H9 (cell line): ENCODE results near the gene ABR. TPM values are rescaled to one million over a fixed set of nuclear protein-coding genes. Genes with fewer than 3 reads are reported as not detected.

Experiments used
- DNase-seq: peaks from one replicate; pipeline ENCODE4 v3.0.0-alpha.2; 2017
- H2AFZ ChIP-seq: one replicate; pipeline ENCODE4 v1.6.1; 2013; ENCODE audit warnings: mild to moderate bottlenecking, low read length, control low read depth, moderate library complexity
- H2AK5ac ChIP-seq: 2 replicates; pipeline ENCODE4 v1.6.1; 2013; ENCODE audit warnings: low read length, control low read depth, mixed read lengths; ENCODE audit not compliant: insufficient read length
- H2BK120ac ChIP-seq: one replicate; pipeline ENCODE4 v1.6.1; 2013; ENCODE audit warnings: low read depth, mild to moderate bottlenecking, low read length, control low read depth, inconsistent platforms; ENCODE audit not compliant: poor library complexity, severe bottlenecking
- H2BK12ac ChIP-seq: 2 replicates; pipeline ENCODE4 v1.6.1; 2013; ENCODE audit warnings: low read length, control low read depth, mixed read lengths, low read depth; ENCODE audit not compliant: insufficient read length
- H2BK15ac ChIP-seq: 2 replicates; pipeline ENCODE4 v1.6.1; 2013; ENCODE audit warnings: low read depth, low read length, control low read depth
- H2BK20ac ChIP-seq: one replicate; pipeline ENCODE4 v1.6.1; 2013; ENCODE audit warnings: low read depth, mild to moderate bottlenecking, low read length, control low read depth, inconsistent platforms; ENCODE audit not compliant: poor library complexity, severe bottlenecking
- H2BK5ac ChIP-seq: 2 replicates; pipeline ENCODE4 v1.6.1; 2013; ENCODE audit warnings: low read length, control low read depth, mixed read lengths; ENCODE audit not compliant: insufficient read length
- H3K14ac ChIP-seq: 2 replicates; pipeline ENCODE4 v1.6.1; 2013; ENCODE audit warnings: low read length, control low read depth; ENCODE audit not compliant: insufficient read depth
- H3K18ac ChIP-seq: 2 replicates; pipeline ENCODE4 v1.6.1; 2013; ENCODE audit warnings: low read depth, mild to moderate bottlenecking, mixed read lengths, low read length, control low read depth; ENCODE audit not compliant: insufficient read length
- H3K23ac ChIP-seq: 2 replicates; pipeline ENCODE4 v1.6.1; 2013; ENCODE audit warnings: low read length, control low read depth, mixed read lengths, low read depth; ENCODE audit not compliant: insufficient read length
- H3K23me2 ChIP-seq: 2 replicates; pipeline ENCODE4 v1.6.1; 2013; ENCODE audit warnings: low read depth, mild to moderate bottlenecking, mixed read lengths, low read length, control low read depth; ENCODE audit not compliant: insufficient read length, poor library complexity, severe bottlenecking
- H3K27ac ChIP-seq: 2 replicates; pipeline ENCODE4 v1.5.1; 2013; ENCODE audit warnings: low read length, control low read depth, mixed read lengths, low read depth; ENCODE audit not compliant: insufficient read length
- H3K27me3 ChIP-seq: 2 replicates; pipeline ENCODE4 v1.6.1; 2013; ENCODE audit warnings: low read length, control low read depth, inconsistent platforms; ENCODE audit not compliant: insufficient read depth
- H3K4ac ChIP-seq: 2 replicates; pipeline ENCODE4 v1.6.1; 2013; ENCODE audit warnings: low read depth, mild to moderate bottlenecking, control low read depth, inconsistent platforms, low read length, moderate library complexity
- H3K4me1 ChIP-seq: 2 replicates; pipeline ENCODE4 v1.6.1; 2013; ENCODE audit warnings: low read length, control low read depth, inconsistent platforms; ENCODE audit not compliant: insufficient read depth
- H3K4me2 ChIP-seq: 2 replicates; pipeline ENCODE4 v1.6.1; 2013; ENCODE audit warnings: low read length, control low read depth, mixed read lengths; ENCODE audit not compliant: insufficient read length, insufficient read depth
- H3K56ac ChIP-seq: 2 replicates; pipeline ENCODE4 v1.6.1; 2013; ENCODE audit warnings: low read depth, mild to moderate bottlenecking, mixed read lengths, low read length, control low read depth; ENCODE audit not compliant: insufficient read length
- H3K79me1 ChIP-seq: 2 replicates; pipeline ENCODE4 v1.6.1; 2013; ENCODE audit warnings: low read depth, mild to moderate bottlenecking, moderate library complexity, low read length, control low read depth, inconsistent platforms; ENCODE audit not compliant: insufficient read depth, poor library complexity, severe bottlenecking
- H3K79me2 ChIP-seq: 2 replicates; pipeline ENCODE4 v1.6.1; 2013; ENCODE audit warnings: low read length, control low read depth, inconsistent platforms; ENCODE audit not compliant: insufficient read depth
- H3K9ac ChIP-seq: 2 replicates; pipeline ENCODE4 v1.6.1; 2013; ENCODE audit warnings: low read length, control low read depth, mixed read lengths; ENCODE audit not compliant: insufficient read length; ENCODE audit errors: extremely low read depth
- H3K9me3 ChIP-seq: one replicate; pipeline ENCODE4 v1.6.1; 2013; ENCODE audit warnings: low read depth, low read length, inconsistent platforms; ENCODE audit not compliant: control insufficient read depth
- H3T11ph ChIP-seq: one replicate; pipeline ENCODE4 v1.6.1; 2013; ENCODE audit warnings: mild to moderate bottlenecking, low read length, control low read depth, inconsistent platforms
- H4K20me1 ChIP-seq: one replicate; pipeline ENCODE4 v1.6.1; 2013; ENCODE audit not compliant: control insufficient read depth, insufficient read length, insufficient read depth
- H4K5ac ChIP-seq: 2 replicates; pipeline ENCODE4 v1.6.1; 2013; ENCODE audit warnings: low read depth, mild to moderate bottlenecking, mixed read lengths, low read length, control low read depth; ENCODE audit not compliant: insufficient read length
- H4K8ac ChIP-seq: replicated peaks from 2 replicates; pipeline ENCODE4 v1.6.1; 2013; ENCODE audit warnings: low read length, control low read depth, mixed read lengths, low read depth; ENCODE audit not compliant: insufficient read length
- H4K91ac ChIP-seq: 2 replicates; pipeline ENCODE4 v1.6.1; 2013; ENCODE audit warnings: low read depth, mild to moderate bottlenecking, moderate library complexity, mixed read lengths, low read length, control low read depth; ENCODE audit not compliant: insufficient read length
- H3K27ac Mint-ChIP-seq, 3 experiments: 2 replicates in 2 of 3; 3 replicates in 1 of 3; pipeline ENCODE4 v1.8.0; 2020 to 2021; ENCODE audit warnings: mixed read lengths in 3 of 3, mild to moderate bottlenecking in 1 of 3, moderate library complexity in 1 of 3
- H3K27me3 Mint-ChIP-seq: 2 replicates; pipeline ENCODE4 v1.8.0; 2021; ENCODE audit warnings: low read depth, mild to moderate bottlenecking, moderate library complexity, mixed read lengths
- H3K36me3 Mint-ChIP-seq, 3 experiments: 2 replicates in 2 of 3; 3 replicates in 1 of 3; pipeline ENCODE4 v1.8.0; 2020 to 2021; ENCODE audit warnings: low read depth in 3 of 3, mixed read lengths in 3 of 3; ENCODE audit not compliant: insufficient read depth in 1 of 3
- H3K4me1 Mint-ChIP-seq, 2 experiments: 2 replicates each; pipeline ENCODE4 v1.8.0; 2020; ENCODE audit warnings: mixed read lengths in 2 of 2
- H3K4me3 Mint-ChIP-seq, 2 experiments: 2 replicates in 1 of 2; 3 replicates in 1 of 2; pipeline ENCODE4 v1.8.0; 2020 to 2021; ENCODE audit warnings: mild to moderate bottlenecking in 2 of 2, mixed read lengths in 2 of 2, moderate library complexity in 1 of 2
- H3K9me3 Mint-ChIP-seq, 2 experiments: 2 replicates in 1 of 2; 3 replicates in 1 of 2; pipeline ENCODE4 v1.8.0; 2020; ENCODE audit warnings: mild to moderate bottlenecking in 2 of 2, mixed read lengths in 2 of 2, moderate library complexity in 1 of 2
- CTCF ChIP-seq: fragments of 200-600 bp; sonication (generic); conservative IDR thresholded peaks from 3 replicates; pipeline ENCODE4 v1.8.0; 2021; ENCODE audit warnings: antibody characterized with exemption, mild to moderate bottlenecking
- WGBS: extraction: QIAGEN DNeasy Blood & Tissue Kit; methylation state at CpG from one replicate; pipeline ENCODE4 v1.1.7; 2013; ENCODE audit warnings: missing lambda C conversion rate, low lambda C conversion rate, mixed read lengths; ENCODE audit not compliant: insufficient read length; ENCODE audit errors: extremely low coverage; 5-methylcytosine and 5-hydroxymethylcytosine counted together
- total RNA-seq: library from RNA; stranded (reverse); gene quantifications from 2 replicates; pipeline ENCODE4 v1.2.1, GENCODE V29; 2021

The ABR gene
- total RNA-seq, 1 experiment from 2014 or later = 34.7 TPM

- H3K23me2 ChIP-seq = no peaks in the 10 kb centered on the region
- no peak overlapping the region for H2BK15ac ChIP-seq
- H3K14ac ChIP-seq = no peak overlapping the region
- no peaks in the 10 kb centered on the region for H3K9me3 ChIP-seq
- no peak overlapping the region for H2BK120ac ChIP-seq
- no peak overlapping the region for H3K27ac Mint-ChIP-seq
- H3K79me2 ChIP-seq = no peaks in the 10 kb centered on the region
- H2BK20ac ChIP-seq = no peak overlapping the region
- no peak overlapping the region for H4K5ac ChIP-seq
- no peak overlapping the region for H3T11ph ChIP-seq
- H4K91ac ChIP-seq = no peak overlapping the region
- H3K4me2 ChIP-seq = no peak overlapping the region
- H2BK12ac ChIP-seq = no peak overlapping the region
- H3K18ac ChIP-seq = no peak overlapping the region
- H3K4ac ChIP-seq = no peak overlapping the region
- no peak overlapping the region for H3K27ac ChIP-seq
- H3K36me3 Mint-ChIP-seq = no peaks in the 10 kb centered on the region; a peak in 1 of 7 replicates
- no peak overlapping the region for H4K8ac ChIP-seq
- peaks cover 0 to 3% of the 10 kb centered on the region in 2 experiments; a peak in 1 of 5 replicates for H3K9me3 Mint-ChIP-seq
- no peak overlapping the region for H2AK5ac ChIP-seq
- H3K4me1 Mint-ChIP-seq = peaks cover 0 to 13% of the 10 kb centered on the region in 2 experiments; a peak in 3 of 4 replicates
- no peak overlapping the region for H2BK5ac ChIP-seq
- no peak overlapping the region for H3K56ac ChIP-seq
- peaks cover 40% of the 10 kb centered on the region for H3K27me3 Mint-ChIP-seq
- no peaks in the 10 kb centered on the region for H3K79me1 ChIP-seq
- no peak for TF ChIP-seq CTCF
- H3K27me3 ChIP-seq = no peaks in the 10 kb centered on the region
- H3K4me1 ChIP-seq = no peaks in the 10 kb centered on the region
- no peak overlapping the region for H3K9ac ChIP-seq
- no peak for DNase-seq
- no peaks in the 10 kb centered on the region for H4K20me1 ChIP-seq
- no CpG with 5 or more reads among the region's 4 CpGs for WGBS
- H3K23ac ChIP-seq = no peak overlapping the region
- H2AFZ ChIP-seq = no peak overlapping the region
- no peak overlapping the region for H3K4me3 Mint-ChIP-seq
Measured at GRCh38 chr17:1212946-1213345, 33.2 kb upstream of the ABR start.
